IMR-90 (cell line): ENCODE results near the gene RHBDL3. TPM values are rescaled to one million over a fixed set of nuclear protein-coding genes. Genes with fewer than 3 reads are reported as not detected.
"Not testable (repeated sequence)": the region's sequence is repeated elsewhere in the genome, so short reads cannot be mapped to it uniquely, and the experiment has no call there.

Source experiments
- ATAC-seq: fragments of 200-7000 bp; cut with Tn5 transposase; 2 replicates; pipeline ENCODE4 v1.9.1; 2020; ENCODE audit warnings: low read depth, mild to moderate bottlenecking, moderate library complexity
- BruUV-seq: library from RNA; stranded (reverse); fragments of 400-500 nt; replicated peaks from 2 replicates; lab custom pipeline; 2021; lab: Mats Ljungman, UMichigan
- CTCF ChIA-PET: fragments of 300-600 bp; formaldehyde crosslinking; extraction: SDS; loops from one replicate; lab custom pipeline; 2021; ENCODE audit warnings: antibody characterized with exemption; lab: Yijun Ruan, JAX
- POLR2A ChIA-PET: fragments of 300-600 bp; sonication (Branson Sonifier 250); formaldehyde crosslinking; loops from one replicate; lab custom pipeline; 2022; ENCODE audit warnings: antibody characterized with exemption; ENCODE audit not compliant: unreplicated experiment; lab: Charles Lee
- DNase-seq: peaks from one replicate; pipeline ENCODE4 v3.0.0; 2013
- H2AFZ ChIP-seq: replicated peaks from 2 replicates; pipeline ENCODE3; 2013; ENCODE audit warnings: low read length, mild to moderate bottlenecking; ENCODE audit not compliant: poor library complexity
- H2AK5ac ChIP-seq: 2 replicates; pipeline ENCODE4 v1.6.1; 2013; ENCODE audit warnings: low read depth, low read length, inconsistent platforms
- H2AK9ac ChIP-seq: replicated peaks from 2 replicates; pipeline ENCODE3; 2013; ENCODE audit warnings: mild to moderate bottlenecking, low read depth, low read length, moderate library complexity; ENCODE audit not compliant: poor library complexity
- H2BK120ac ChIP-seq: 2 replicates; pipeline ENCODE4 v1.6.1; 2013; ENCODE audit warnings: low read depth, low read length, inconsistent platforms
- H2BK15ac ChIP-seq: 3 replicates; pipeline ENCODE4 v1.6.1; 2013; ENCODE audit warnings: low read depth, low read length, inconsistent platforms
- H2BK20ac ChIP-seq: 2 replicates; pipeline ENCODE4 v1.6.1; 2013; ENCODE audit warnings: low read depth, mild to moderate bottlenecking, inconsistent platforms, low read length, moderate library complexity
- H2BK5ac ChIP-seq: 2 replicates; pipeline ENCODE4 v1.6.1; 2013; ENCODE audit warnings: mild to moderate bottlenecking, low read depth, low read length, inconsistent platforms; ENCODE audit not compliant: poor library complexity, severe bottlenecking
- H3K14ac ChIP-seq: replicated peaks from 2 replicates; pipeline ENCODE4 v1.6.1; 2013; ENCODE audit warnings: low read depth, low read length, inconsistent platforms
- H3K18ac ChIP-seq: 2 replicates; pipeline ENCODE4 v1.6.1; 2013; ENCODE audit warnings: low read depth, low read length, control low read depth
- H3K23ac ChIP-seq: 2 replicates; pipeline ENCODE4 v1.6.1; 2013; ENCODE audit warnings: low read depth, low read length, inconsistent platforms
- H3K27ac ChIP-seq: 2 replicates; pipeline ENCODE4 v1.5.1; 2013; ENCODE audit warnings: mild to moderate bottlenecking, control low read depth, low read length; ENCODE audit not compliant: insufficient read depth
- H3K27me3 ChIP-seq: 2 replicates; pipeline ENCODE4 v1.6.1; 2013; ENCODE audit warnings: low read length; ENCODE audit not compliant: control insufficient read depth, insufficient read depth
- H3K36me3 ChIP-seq: 2 replicates; pipeline ENCODE4 v1.6.1; 2013; ENCODE audit warnings: low read length, mixed read lengths; ENCODE audit not compliant: control insufficient read depth, insufficient read depth
- H3K4ac ChIP-seq: 2 replicates; pipeline ENCODE4 v1.6.1; 2013; ENCODE audit warnings: low read depth, low read length, inconsistent platforms
- H3K4me1 ChIP-seq: 2 replicates; pipeline ENCODE4 v1.6.1; 2013; ENCODE audit warnings: low read length, mixed read lengths; ENCODE audit not compliant: control insufficient read depth, insufficient read depth
- H3K4me2 ChIP-seq: 2 replicates; pipeline ENCODE4 v1.6.1; 2013; ENCODE audit warnings: low read depth, mild to moderate bottlenecking, control low read depth, low read length, moderate library complexity
- H3K4me3 ChIP-seq: 2 replicates; pipeline ENCODE4 v1.5.1; 2013; ENCODE audit warnings: low read depth, mild to moderate bottlenecking, control low read depth, low read length, moderate library complexity; ENCODE audit not compliant: insufficient read depth
- H3K56ac ChIP-seq: 2 replicates; pipeline ENCODE4 v1.6.1; 2013; ENCODE audit warnings: low read length, inconsistent platforms; ENCODE audit not compliant: insufficient read depth; ENCODE audit errors: extremely low read depth
- H3K79me1 ChIP-seq, 2 experiments: 2 replicates each; pipeline ENCODE4 v1.6.1; 2013; ENCODE audit warnings: low read length in 2 of 2, inconsistent platforms in 1 of 2, low read depth in 1 of 2
- H3K9ac ChIP-seq: 2 replicates; pipeline ENCODE4 v1.6.1; 2013; ENCODE audit warnings: low read depth, low read length, control low read depth
- H3K9me1 ChIP-seq: 2 replicates; pipeline ENCODE4 v1.6.1; 2013; ENCODE audit warnings: low read length, inconsistent platforms; ENCODE audit not compliant: insufficient read depth
- H3K9me3 ChIP-seq: 2 replicates; pipeline ENCODE4 v1.6.1; 2013; ENCODE audit warnings: low read length; ENCODE audit not compliant: control insufficient read depth, insufficient read depth
- H4K20me1 ChIP-seq: 2 replicates; pipeline ENCODE4 v1.6.1; 2013; ENCODE audit warnings: low read length, inconsistent platforms; ENCODE audit not compliant: insufficient read depth
- H4K5ac ChIP-seq: 2 replicates; pipeline ENCODE4 v1.6.1; 2013; ENCODE audit warnings: mild to moderate bottlenecking, low read depth, low read length, control low read depth
- H4K8ac ChIP-seq, 2 experiments: 2 replicates each; pipeline ENCODE4 v1.6.1; 2013; ENCODE audit warnings: low read depth in 2 of 2, low read length in 2 of 2, control low read depth in 1 of 2, inconsistent platforms in 1 of 2
- H4K91ac ChIP-seq: 2 replicates; pipeline ENCODE4 v1.6.1; 2013; ENCODE audit warnings: low read depth, low read length, inconsistent platforms; ENCODE audit not compliant: insufficient read depth
- WGBS, 2 experiments: methylation state at CpG; one replicate each; pipeline versions ENCODE4 v1.1.5 to v1.1.7; 2013; ENCODE audit warnings: missing lambda C conversion rate in 2 of 2; ENCODE audit not compliant: insufficient read length in 1 of 2; ENCODE audit errors: extremely low coverage in 2 of 2; 5-methylcytosine and 5-hydroxymethylcytosine counted together
- dilution Hi-C: fragments of 300-500 bp; cut with HindIII; formaldehyde crosslinking; loops from one replicate; pipeline ENCODE4 v1.14.3; 2018; ENCODE audit warnings: low sequenced_read_pairs; ENCODE audit not compliant: unreplicated experiment
- in situ Hi-C: fragments of 300-500 bp; cut with MboI; formaldehyde crosslinking; loops from 3 replicates; pipeline ENCODE4 v1.14.3; 2019; ENCODE audit warnings: low sequenced_read_pairs, inconsistent platforms, mixed read lengths
- intact Hi-C: fragments of 100-400 bp; cut with micrococcal nuclease; formaldehyde crosslinking; loops from 2 replicates; pipeline ENCODE4 v1.10.0; 2022
- polyA plus RNA-seq, 3 experiments: library from polyadenylated mRNA; depleted of rRNA; stranded (reverse); fragments of >200 nt; gene quantifications; 2 replicates each; pipeline ENCODE4 v1.2.3, GENCODE V29; 2012; ENCODE audit warnings: low replicate concordance in 1 of 3
- total RNA-seq: library from RNA; depleted of rRNA; stranded (reverse); fragments of >200 nt; gene quantifications from 2 replicates; pipeline ENCODE4 v1.2.3, GENCODE V29; 2012

Gene RHBDL3
- total and polyA plus RNA-seq, 2 of the 4 experiments (the other 2 are of a cell fraction), result 0.09 to 0.18 TPM

DNA sequence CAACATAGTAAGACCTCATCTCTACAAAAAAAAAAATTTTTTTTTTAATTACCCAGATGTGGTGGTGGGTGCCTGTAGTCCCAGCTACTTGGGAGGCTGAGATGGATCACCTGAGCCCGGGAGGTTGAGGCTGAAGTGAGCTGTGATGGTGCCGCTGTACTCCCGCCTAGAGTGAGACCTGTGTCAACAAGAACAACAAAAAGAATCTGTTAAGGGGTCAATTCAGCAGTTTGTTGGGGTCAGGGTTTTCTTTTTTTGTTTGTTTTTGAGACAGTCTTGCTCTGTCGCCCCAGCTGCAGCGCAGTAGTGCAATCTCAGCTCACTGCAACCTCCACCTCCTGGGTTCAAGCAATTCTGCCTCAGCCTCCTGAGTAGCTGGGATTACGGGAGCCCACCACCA, 54.4 kb downstream of the RHBDL3 start:
- ATAC-seq, in situ Hi-C loops, DNase-seq: not testable (repeated sequence)

More for the DNA sequence above, 54.4 kb downstream of the RHBDL3 start:
- H3K4me1 ChIP-seq, H3K9me1 ChIP-seq, H3K4me3 ChIP-seq, dilution Hi-C loops, H2AK9ac ChIP-seq, H3K36me3 ChIP-seq, H4K5ac ChIP-seq, H3K9ac ChIP-seq, H2BK5ac ChIP-seq, H3K14ac ChIP-seq, H3K79me1 ChIP-seq, POLR2A ChIA-PET, intact Hi-C loops, H4K8ac ChIP-seq, H2BK20ac ChIP-seq, H3K56ac ChIP-seq, H2BK15ac ChIP-seq, H3K9me3 ChIP-seq, H3K27ac ChIP-seq, H3K23ac ChIP-seq, H4K91ac ChIP-seq, H2AK5ac ChIP-seq, H4K20me1 ChIP-seq, H2AFZ ChIP-seq, H3K18ac ChIP-seq, BruUV-seq, H2BK120ac ChIP-seq, H3K4me2 ChIP-seq, H3K4ac ChIP-seq: not testable (repeated sequence)
- no CpG with 5 or more reads among the region's 6 CpGs for WGBS, 2 experiments
- peaks cover 14% of the 10 kb centered on the region for H3K27me3 ChIP-seq
- CTCF ChIA-PET, result interaction anchor here (0.5 to 1.2 kb wide), 2 partner anchors 12 to 384 kb away, joined by 3 to 4 read pairs; no protein-coding TSS in a partner anchor
